Small intestine (tissue), 7 donors: ENCODE data around the gene PDLIM3. TPM values are rescaled to one million over a fixed set of nuclear protein-coding genes. Genes with fewer than 3 reads are reported as not detected.

Experiments
- DNase-seq, 2 donors: peaks; one replicate each; pipeline versions ENCODE4 v3.0.0 to v3.0.0-alpha.2; 2013
- FAIRE-seq: peaks from 2 replicates; lab custom pipeline; 2012; peaks lifted over from hg19 to GRCh38; lab: Jason Lieb, UNC
- H3K27ac ChIP-seq, 3 donors: one replicate each; pipeline ENCODE4 v1.5.1; 2013; ENCODE audit warnings: low read length in 2 of 3, mild to moderate bottlenecking in 2 of 3, control low read depth in 1 of 3, inconsistent platforms in 1 of 3, low read depth in 1 of 3, moderate library complexity in 1 of 3
- H3K27me3 ChIP-seq, 3 donors: one replicate each; pipeline ENCODE4 v1.6.1; 2013; ENCODE audit warnings: low read length in 3 of 3, inconsistent platforms in 1 of 3; ENCODE audit not compliant: control insufficient read depth in 3 of 3, insufficient read depth in 3 of 3
- H3K36me3 ChIP-seq, 3 donors: one replicate each; pipeline ENCODE4 v1.6.1; 2013; ENCODE audit warnings: low read length in 3 of 3, inconsistent platforms in 1 of 3, low read depth in 1 of 3, mild to moderate bottlenecking in 1 of 3, moderate library complexity in 1 of 3; ENCODE audit not compliant: control insufficient read depth in 3 of 3, insufficient read depth in 2 of 3
- H3K4me1 ChIP-seq, 3 donors: one replicate each; pipeline ENCODE4 v1.6.1; 2013; ENCODE audit warnings: low read length in 2 of 3, inconsistent platforms in 1 of 3, low read depth in 1 of 3, mild to moderate bottlenecking in 1 of 3, moderate library complexity in 1 of 3; ENCODE audit not compliant: control insufficient read depth in 3 of 3, insufficient read depth in 2 of 3
- H3K4me3 ChIP-seq, 3 donors: one replicate each; pipeline ENCODE4 v1.5.1; 2013; ENCODE audit warnings: low read length in 3 of 3, control low read depth in 1 of 3, inconsistent platforms in 1 of 3, low read depth in 1 of 3, mild to moderate bottlenecking in 1 of 3, moderate library complexity in 1 of 3
- H3K9me3 ChIP-seq, 2 donors: one replicate each; pipeline ENCODE4 v1.6.1; 2013; ENCODE audit warnings: low read depth in 1 of 2, low read length in 1 of 2; ENCODE audit not compliant: control insufficient read depth in 2 of 2, insufficient read depth in 1 of 2
- WGBS, 3 donors: extraction: QIAGEN DNeasy Blood & Tissue Kit; methylation state at CpG; one replicate each; pipeline ENCODE4 v1.1.7; 2013; 5-methylcytosine and 5-hydroxymethylcytosine counted together
- polyA plus RNA-seq, 4 donors: library from polyadenylated mRNA; stranded (reverse) in 3 of 4; unstranded in 1 of 4; fragments of 200-250 nt in 3 of 4; fragments of 120-200 nt in 1 of 4; gene quantifications; one replicate each; pipeline versions ENCODE4 v1.2.1 to v1.2.3, GENCODE V29; 2013
- donor health status: healthy with polysubstance abuse.
- donor health status: control.
- donor health status: control.
- donor health status: Bipolar disorder and iron deficiency.
- donor health status: healthy.

PDLIM3 gene
- polyA plus RNA-seq, 4 donors = 2.9 to 27.6 (median 15.3) TPM

DNA sequence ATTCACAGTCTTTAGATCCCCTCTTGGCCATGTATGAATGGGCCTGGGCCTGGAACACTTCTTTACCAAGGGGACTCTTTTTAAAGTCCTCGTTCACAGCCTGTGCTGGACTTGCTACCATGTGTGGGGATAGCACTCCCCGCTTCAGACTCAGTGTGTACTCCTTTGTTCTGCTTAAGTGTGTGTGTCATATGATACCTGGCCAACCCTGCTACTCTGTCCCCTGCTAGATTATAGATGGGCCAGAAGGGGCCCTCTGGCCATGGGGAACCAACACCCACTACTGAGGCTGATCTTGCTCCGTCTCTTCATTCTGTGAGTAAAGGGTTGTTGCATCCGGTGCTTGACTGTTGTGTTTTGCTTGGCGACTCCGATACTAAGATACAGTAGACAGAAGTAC, 71.8 kb downstream of the PDLIM3 start:
- Histone ChIP-seq H3K4me1 (no peaks in the 10 kb centered on the region), H3K4me3 (no peak overlapping the region), H3K27ac (no peak overlapping the region), H3K27me3 (peaks cover 0 to 3% (median 0%) of the 10 kb centered on the region in 3 donors), H3K9me3 (no peaks in the 10 kb centered on the region), H3K36me3 (no peaks in the 10 kb centered on the region)
- WGBS, 3 donors = 92 to 93% (median 92%) methylated on average over 6 of the region's 6 CpGs
- DNase-seq = no peak
- no peak for FAIRE-seq

DNA sequence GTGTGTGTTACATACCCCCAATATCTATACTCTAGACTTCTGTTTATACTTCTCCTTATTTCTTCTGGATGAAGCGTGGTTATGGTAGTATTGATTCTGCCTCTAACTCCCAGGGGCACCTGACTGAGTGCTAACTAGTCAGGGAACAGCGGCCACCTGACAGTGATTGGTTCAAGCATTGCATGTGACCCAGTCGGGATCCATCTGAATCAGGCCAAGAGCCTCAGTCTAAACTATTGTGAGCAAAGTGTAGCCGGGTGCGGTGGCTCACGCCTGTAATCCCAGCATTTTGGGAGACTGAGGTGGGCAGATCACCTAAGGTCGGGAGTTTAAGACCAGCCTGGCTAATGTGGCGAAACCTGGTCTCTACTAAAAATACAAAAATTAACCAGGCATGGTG, 73.7 kb downstream of the PDLIM3 start:
- Histone ChIP-seq H3K36me3 (no peaks in the 10 kb centered on the region), H3K4me1 (no peaks in the 10 kb centered on the region), H3K4me3 (no peak overlapping the region), H3K27ac (no peak overlapping the region), H3K9me3 (no peaks in the 10 kb centered on the region), H3K27me3 (no peaks in the 10 kb centered on the region)
- WGBS, 3 donors = 91 to 93% (median 93%) methylated on average over 8 of the region's 8 CpGs
- FAIRE-seq (no peak), DNase-seq (no peak)

DNA sequence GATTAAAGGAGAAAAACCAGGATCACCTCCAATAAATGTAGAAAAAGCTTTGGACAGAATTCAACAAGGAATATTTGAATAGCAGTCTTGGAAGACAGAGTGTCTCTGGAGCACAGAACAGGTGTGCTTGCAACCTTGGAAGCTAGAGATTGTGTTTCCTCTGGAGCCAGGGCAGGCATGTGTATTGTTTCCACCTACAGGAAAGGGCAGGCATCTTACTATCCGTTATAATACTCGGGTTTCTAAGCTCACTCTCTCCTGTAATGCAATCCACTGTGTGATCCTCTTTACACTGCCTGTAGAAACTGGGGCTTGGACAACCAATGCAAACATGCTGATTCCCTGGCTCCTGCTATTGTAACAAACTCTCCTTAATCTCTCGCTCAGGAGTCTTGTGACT, 78.2 kb downstream of the PDLIM3 start:
- no peak for DNase-seq
- H3K4me1 ChIP-seq = no peaks in the 10 kb centered on the region
- 54 to 56% (median 56%) methylated on average over 3 of the region's 3 CpGs for WGBS, 3 donors
- no peaks in the 10 kb centered on the region for H3K9me3 ChIP-seq
- FAIRE-seq = no peak
- H3K27ac ChIP-seq = no peak overlapping the region
- H3K27me3 ChIP-seq = no peaks in the 10 kb centered on the region
- no peak overlapping the region for H3K4me3 ChIP-seq
- no peaks in the 10 kb centered on the region for H3K36me3 ChIP-seq

DNA sequence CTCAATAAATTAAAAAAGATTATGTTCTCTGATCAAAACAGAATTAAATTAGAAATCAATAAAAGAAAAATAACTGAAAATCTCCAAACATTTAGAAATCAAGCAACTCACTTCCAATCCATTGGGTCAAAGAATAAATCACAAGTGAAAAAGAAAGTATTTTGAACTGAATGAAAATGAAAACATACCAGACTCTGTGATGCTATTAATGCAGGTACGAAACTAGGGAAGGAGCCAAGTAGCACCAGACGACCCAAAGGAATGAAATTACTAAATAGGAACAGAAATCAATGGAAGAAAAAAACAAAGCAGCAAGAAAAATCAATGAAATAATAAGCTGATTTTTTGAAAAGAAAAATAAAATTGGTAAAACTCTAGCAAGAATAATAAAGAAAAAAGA, 79.2 kb downstream of the PDLIM3 start:
- FAIRE-seq (no peak), DNase-seq (no peak)
- no peaks in the 10 kb centered on the region for H3K36me3 ChIP-seq
- no peaks in the 10 kb centered on the region for H3K9me3 ChIP-seq
- no peak overlapping the region for H3K27ac ChIP-seq
- WGBS, 3 donors = 31 to 56% (median 35%) methylated on average over 2 of the region's 2 CpGs
- no peaks in the 10 kb centered on the region for H3K4me1 ChIP-seq
- H3K27me3 ChIP-seq = no peaks in the 10 kb centered on the region
- H3K4me3 ChIP-seq = no peak overlapping the region

Other genes starting within 250 kb of the PDLIM3 start
- gene LRP2BP, start 139.6 kb downstream of the PDLIM3 start, polyA plus RNA-seq = 1 to 10 TPM in 1 of 4 donors, under 1 TPM in 2, not detected in 1; 0.21 to 1.6 (median 0.22) TPM
- 10 to 100 TPM in 1 of 4 donors, 1 to 10 TPM in 3; 7.4 to 12.7 (median 8.4) TPM for gene ANKRD37, start 138.7 kb downstream of the PDLIM3 start, polyA plus RNA-seq
- gene UFSP2, start 109.5 kb downstream of the PDLIM3 start, polyA plus RNA-seq = 10 to 100 TPM; 14.1 to 25.6 (median 17.5) TPM
- under 1 TPM in 2 of 4 donors, not detected in 2; 0.58 TPM for gene CCDC110, start 63.8 kb downstream of the PDLIM3 start, polyA plus RNA-seq